Measurements from ENCODE around the gene S100A8.

DNA sequence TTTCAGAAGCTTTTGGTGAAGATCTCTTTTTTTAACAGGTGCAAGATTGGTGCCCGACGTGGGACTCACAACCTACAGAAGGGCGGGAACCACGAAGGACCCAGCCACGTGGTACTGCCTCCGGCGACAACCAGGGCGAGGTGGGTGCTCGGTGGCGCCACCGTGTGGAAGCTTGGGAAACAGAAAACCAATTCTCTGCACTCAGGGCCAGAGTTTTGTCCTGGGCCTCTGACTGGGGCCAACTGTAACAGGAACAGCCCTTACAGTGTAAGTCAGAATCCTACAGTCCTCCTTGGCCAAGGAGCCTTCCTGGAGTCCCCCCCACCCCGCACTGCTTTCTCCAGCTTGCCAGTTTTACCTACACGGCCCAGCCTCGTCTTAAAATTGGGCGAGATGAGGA lies 13.9 kb upstream of the S100A8 start:
- TF ChIP-seq, protein P1, sequence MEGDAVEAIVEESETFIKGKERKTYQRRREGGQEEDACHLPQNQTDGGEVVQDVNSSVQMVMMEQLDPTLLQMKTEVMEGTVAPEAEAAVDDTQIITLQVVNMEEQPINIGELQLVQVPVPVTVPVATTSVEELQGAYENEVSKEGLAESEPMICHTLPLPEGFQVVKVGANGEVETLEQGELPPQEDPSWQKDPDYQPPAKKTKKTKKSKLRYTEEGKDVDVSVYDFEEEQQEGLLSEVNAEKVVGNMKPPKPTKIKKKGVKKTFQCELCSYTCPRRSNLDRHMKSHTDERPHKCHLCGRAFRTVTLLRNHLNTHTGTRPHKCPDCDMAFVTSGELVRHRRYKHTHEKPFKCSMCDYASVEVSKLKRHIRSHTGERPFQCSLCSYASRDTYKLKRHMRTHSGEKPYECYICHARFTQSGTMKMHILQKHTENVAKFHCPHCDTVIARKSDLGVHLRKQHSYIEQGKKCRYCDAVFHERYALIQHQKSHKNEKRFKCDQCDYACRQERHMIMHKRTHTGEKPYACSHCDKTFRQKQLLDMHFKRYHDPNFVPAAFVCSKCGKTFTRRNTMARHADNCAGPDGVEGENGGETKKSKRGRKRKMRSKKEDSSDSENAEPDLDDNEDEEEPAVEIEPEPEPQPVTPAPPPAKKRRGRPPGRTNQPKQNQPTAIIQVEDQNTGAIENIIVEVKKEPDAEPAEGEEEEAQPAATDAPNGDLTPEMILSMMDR (IDR thresholded peaks at IDR 0.05): peak in 4 of 7 experiments; percentile 8 to 26 (median 20)
- no peak for TF ChIP-seq POLR2A (IDR thresholded peaks at IDR 0.05)

Measured in body of pancreas (tissue), 4 donors.